ENCODE data around the gene NEAT1. TPM values are rescaled to one million over a fixed set of nuclear protein-coding genes. Genes with fewer than 3 reads are reported as not detected.
A peak's percentile ranks its signal among the peaks of the same experiment; 100 is the strongest.

The NEAT1 gene
- total and polyA plus RNA-seq, 9 of the 15 experiments (the other 6 are each of a cell fraction or from before 2014, with no cell fraction given): 20.1 to 389 (median 62.8) TPM

DNA sequence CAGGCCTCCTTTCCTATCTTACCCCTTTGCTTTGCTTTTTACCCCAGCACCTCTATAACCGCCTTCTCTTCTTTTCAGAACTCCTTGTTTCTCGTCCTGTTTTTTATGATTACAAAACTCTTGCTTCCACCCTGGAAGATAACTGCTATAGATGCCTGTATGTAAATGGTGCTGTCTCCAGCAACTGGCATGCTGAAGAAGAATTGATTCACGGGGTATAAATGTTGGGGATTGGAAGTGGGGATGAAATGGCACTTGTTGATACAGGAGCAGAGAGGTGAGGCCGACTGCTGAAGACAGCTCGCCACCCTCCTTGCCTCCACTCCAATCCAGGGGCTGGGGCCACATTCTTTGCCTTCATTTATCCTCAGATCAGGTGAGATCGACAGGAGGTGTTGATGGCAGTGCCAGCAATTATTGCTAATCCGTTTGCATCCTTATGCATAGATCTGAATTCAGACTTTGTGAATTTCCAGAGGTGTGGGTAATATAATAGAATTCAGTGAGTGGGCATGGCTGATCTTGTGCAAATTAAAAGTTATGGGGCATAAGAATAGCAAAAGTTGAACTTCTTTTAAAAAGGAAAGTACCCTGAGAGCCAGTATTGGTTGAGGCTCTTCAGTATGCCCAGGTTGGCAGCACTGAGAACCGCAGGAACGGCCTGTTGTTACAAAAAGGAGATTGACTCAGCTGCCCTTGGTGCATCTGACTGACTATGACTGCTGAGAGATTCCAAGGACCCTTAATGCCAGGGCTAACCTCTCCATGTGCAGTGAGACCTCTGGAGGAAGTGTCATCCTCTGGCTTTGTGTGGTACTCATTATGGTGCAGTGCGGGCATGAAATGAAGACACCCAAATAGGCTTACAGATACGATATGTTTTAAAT is 5.3 kb downstream of the NEAT1 start (continued):
- TF ChIP-seq, protein P1, sequence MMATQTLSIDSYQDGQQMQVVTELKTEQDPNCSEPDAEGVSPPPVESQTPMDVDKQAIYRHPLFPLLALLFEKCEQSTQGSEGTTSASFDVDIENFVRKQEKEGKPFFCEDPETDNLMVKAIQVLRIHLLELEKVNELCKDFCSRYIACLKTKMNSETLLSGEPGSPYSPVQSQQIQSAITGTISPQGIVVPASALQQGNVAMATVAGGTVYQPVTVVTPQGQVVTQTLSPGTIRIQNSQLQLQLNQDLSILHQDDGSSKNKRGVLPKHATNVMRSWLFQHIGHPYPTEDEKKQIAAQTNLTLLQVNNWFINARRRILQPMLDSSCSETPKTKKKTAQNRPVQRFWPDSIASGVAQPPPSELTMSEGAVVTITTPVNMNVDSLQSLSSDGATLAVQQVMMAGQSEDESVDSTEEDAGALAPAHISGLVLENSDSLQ (IDR thresholded peaks at IDR 0.05): no peak
- TF ChIP-seq FOXA3 (CRISPR knock-in tag; conservative IDR thresholded peaks at IDR 0.05 in 1 of 2, IDR thresholded peaks at IDR 0.05 in 1 of 2): peak; percentile 5 to 15; a peak in 1 of 4 replicates
- no peak for TF ChIP-seq BHLHE40 (IDR thresholded peaks at IDR 0.05; ENCODE audit: low read length)
- TF ChIP-seq, protein P2, sequence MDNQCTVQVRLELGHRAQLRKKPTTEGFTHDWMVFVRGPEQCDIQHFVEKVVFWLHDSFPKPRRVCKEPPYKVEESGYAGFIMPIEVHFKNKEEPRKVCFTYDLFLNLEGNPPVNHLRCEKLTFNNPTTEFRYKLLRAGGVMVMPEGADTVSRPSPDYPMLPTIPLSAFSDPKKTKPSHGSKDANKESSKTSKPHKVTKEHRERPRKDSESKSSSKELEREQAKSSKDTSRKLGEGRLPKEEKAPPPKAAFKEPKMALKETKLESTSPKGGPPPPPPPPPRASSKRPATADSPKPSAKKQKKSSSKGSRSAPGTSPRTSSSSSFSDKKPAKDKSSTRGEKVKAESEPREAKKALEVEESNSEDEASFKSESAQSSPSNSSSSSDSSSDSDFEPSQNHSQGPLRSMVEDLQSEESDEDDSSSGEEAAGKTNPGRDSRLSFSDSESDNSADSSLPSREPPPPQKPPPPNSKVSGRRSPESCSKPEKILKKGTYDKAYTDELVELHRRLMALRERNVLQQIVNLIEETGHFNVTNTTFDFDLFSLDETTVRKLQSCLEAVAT (IDR thresholded peaks at IDR 0.05): peak; percentile 69 to 78; a peak in 3 of 4 replicates
- TF ChIP-seq ZC3H4 (CRISPR knock-in tag; IDR thresholded peaks at IDR 0.05; ENCODE audit: borderline replicate concordance): 0 out of 2 replicates have a peak, but pooled peaks have one; percentile 50
- TF ChIP-seq ZNF197 (CRISPR knock-in tag; IDR thresholded peaks at IDR 0.05; ENCODE audit: low read depth): no peak
- TF ChIP-seq PHF21A (IDR thresholded peaks at IDR 0.05; ENCODE audit: borderline replicate concordance, low read depth): peak; percentile 44; the same call in 1 of the 2 replicates
- peak; percentile 67; the same call in 1 of the 2 replicates for TF ChIP-seq ZBTB17 (CRISPR knock-in tag; IDR thresholded peaks at IDR 0.05)
- peak; percentile 60; the same call in 1 of the 2 replicates for TF ChIP-seq POLR2G (IDR thresholded peaks at IDR 0.05; ENCODE audit: low read depth, low read length)
- no peak for TF ChIP-seq HMG20A (CRISPR knock-in tag; conservative IDR thresholded peaks at IDR 0.05)
- TF ChIP-seq, protein P3, sequence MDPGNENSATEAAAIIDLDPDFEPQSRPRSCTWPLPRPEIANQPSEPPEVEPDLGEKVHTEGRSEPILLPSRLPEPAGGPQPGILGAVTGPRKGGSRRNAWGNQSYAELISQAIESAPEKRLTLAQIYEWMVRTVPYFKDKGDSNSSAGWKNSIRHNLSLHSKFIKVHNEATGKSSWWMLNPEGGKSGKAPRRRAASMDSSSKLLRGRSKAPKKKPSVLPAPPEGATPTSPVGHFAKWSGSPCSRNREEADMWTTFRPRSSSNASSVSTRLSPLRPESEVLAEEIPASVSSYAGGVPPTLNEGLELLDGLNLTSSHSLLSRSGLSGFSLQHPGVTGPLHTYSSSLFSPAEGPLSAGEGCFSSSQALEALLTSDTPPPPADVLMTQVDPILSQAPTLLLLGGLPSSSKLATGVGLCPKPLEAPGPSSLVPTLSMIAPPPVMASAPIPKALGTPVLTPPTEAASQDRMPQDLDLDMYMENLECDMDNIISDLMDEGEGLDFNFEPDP (CRISPR knock-in tag; IDR thresholded peaks at IDR 0.05): peak; percentile 95
- TF ChIP-seq, protein P4, sequence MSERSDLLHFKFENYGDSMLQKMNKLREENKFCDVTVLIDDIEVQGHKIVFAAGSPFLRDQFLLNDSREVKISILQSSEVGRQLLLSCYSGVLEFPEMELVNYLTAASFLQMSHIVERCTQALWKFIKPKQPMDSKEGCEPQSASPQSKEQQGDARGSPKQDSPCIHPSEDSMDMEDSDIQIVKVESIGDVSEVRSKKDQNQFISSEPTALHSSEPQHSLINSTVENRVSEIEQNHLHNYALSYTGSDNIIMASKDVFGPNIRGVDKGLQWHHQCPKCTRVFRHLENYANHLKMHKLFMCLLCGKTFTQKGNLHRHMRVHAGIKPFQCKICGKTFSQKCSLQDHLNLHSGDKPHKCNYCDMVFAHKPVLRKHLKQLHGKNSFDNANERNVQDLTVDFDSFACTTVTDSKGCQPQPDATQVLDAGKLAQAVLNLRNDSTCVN (CRISPR knock-in tag; IDR thresholded peaks at IDR 0.05): peak; percentile 88
- TF ChIP-seq PHB2 (IDR thresholded peaks at IDR 0.05; ENCODE audit: low read depth): no peak
- TF ChIP-seq NRF1 (conservative IDR thresholded peaks at IDR 0.05 in 1 of 2, IDR thresholded peaks at IDR 0.05 in 1 of 2): no peak
- TF ChIP-seq SMARCA5 (IDR thresholded peaks at IDR 0.05): no peak
- TF ChIP-seq, protein P5, sequence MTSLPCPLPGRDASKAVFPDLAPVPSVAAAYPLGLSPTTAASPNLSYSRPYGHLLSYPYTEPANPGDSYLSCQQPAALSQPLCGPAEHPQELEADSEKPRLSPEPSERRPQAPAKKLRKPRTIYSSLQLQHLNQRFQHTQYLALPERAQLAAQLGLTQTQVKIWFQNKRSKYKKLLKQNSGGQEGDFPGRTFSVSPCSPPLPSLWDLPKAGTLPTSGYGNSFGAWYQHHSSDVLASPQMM (CRISPR knock-in tag; IDR thresholded peaks at IDR 0.05): peak; percentile 80
- TF ChIP-seq, protein P6, sequence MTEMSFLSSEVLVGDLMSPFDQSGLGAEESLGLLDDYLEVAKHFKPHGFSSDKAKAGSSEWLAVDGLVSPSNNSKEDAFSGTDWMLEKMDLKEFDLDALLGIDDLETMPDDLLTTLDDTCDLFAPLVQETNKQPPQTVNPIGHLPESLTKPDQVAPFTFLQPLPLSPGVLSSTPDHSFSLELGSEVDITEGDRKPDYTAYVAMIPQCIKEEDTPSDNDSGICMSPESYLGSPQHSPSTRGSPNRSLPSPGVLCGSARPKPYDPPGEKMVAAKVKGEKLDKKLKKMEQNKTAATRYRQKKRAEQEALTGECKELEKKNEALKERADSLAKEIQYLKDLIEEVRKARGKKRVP (CRISPR knock-in tag; IDR thresholded peaks at IDR 0.05): peak; percentile 76
- TF ChIP-seq GTF2A2 (tag; IDR thresholded peaks at IDR 0.05): no peak
- no peak; a peak in 1 of 4 replicates for TF ChIP-seq TRIM24 (IDR thresholded peaks at IDR 0.05)
- TF ChIP-seq JUND (IDR thresholded peaks at IDR 0.05; ENCODE audit: borderline replicate concordance, low read depth, low read length): no peak
- TF ChIP-seq JUND (tag; IDR thresholded peaks at IDR 0.05; ENCODE audit: borderline replicate concordance, low read depth, low read length): no peak

Data from K562 (cell line).